Osteocyte (in vitro differentiated cells): ENCODE results near the gene ERAP2. TPM values are rescaled to one million over a fixed set of nuclear protein-coding genes. Genes with fewer than 3 reads are reported as not detected.

ENCODE experiments used
- DNase-seq: peaks from one replicate; pipeline ENCODE4 v3.0.0; 2021; ENCODE audit warnings: mixed read lengths; ENCODE audit not compliant: unreplicated experiment; ENCODE audit errors: extremely low spot score
- H3K27ac Mint-ChIP-seq: one replicate; pipeline ENCODE4 v1.8.0; 2021; ENCODE audit warnings: mild to moderate bottlenecking, mixed read lengths; ENCODE audit not compliant: unreplicated experiment
- H3K27me3 Mint-ChIP-seq: one replicate; pipeline ENCODE4 v1.8.0; 2021; ENCODE audit warnings: mixed read lengths; ENCODE audit not compliant: unreplicated experiment
- H3K36me3 Mint-ChIP-seq: one replicate; pipeline ENCODE4 v1.8.0; 2021; ENCODE audit warnings: mixed read lengths; ENCODE audit not compliant: unreplicated experiment
- H3K4me1 Mint-ChIP-seq: one replicate; pipeline ENCODE4 v1.8.0; 2021; ENCODE audit warnings: mixed read lengths; ENCODE audit not compliant: unreplicated experiment
- H3K4me3 Mint-ChIP-seq: one replicate; pipeline ENCODE4 v1.8.0; 2021; ENCODE audit warnings: mild to moderate bottlenecking, moderate library complexity, mixed read lengths; ENCODE audit not compliant: unreplicated experiment
- H3K9me3 Mint-ChIP-seq: one replicate; pipeline ENCODE4 v1.8.0; 2021; ENCODE audit warnings: mixed read lengths; ENCODE audit not compliant: unreplicated experiment
- CTCF ChIP-seq: fragments of 200-600 bp; sonication (generic); IDR thresholded peaks from 2 replicates; pipeline ENCODE4 v1.5.0; 2021; ENCODE audit warnings: antibody characterized with exemption, mild to moderate bottlenecking, moderate library complexity
- total RNA-seq: library from RNA; stranded (reverse); gene quantifications from 2 replicates; pipeline ENCODE4 v1.2.1, GENCODE V29; 2021

Gene ERAP2
- total RNA-seq, 1 donor from 2014 or later = 3.5 TPM

GRCh38 chr5:96881511-96882115 lies 5.3 kb downstream of the ERAP2 start:
- no peak for DNase-seq
- no peak for TF ChIP-seq CTCF

GRCh38 chr5:96883871-96884270 lies 7.6 kb downstream of the ERAP2 start:
- no peak for TF ChIP-seq CTCF
- Mint-ChIP-seq H3K9me3 (no peaks in the 10 kb centered on the region), H3K36me3 (peaks cover 48% of the 10 kb centered on the region), H3K4me1 (peaks cover 11% of the 10 kb centered on the region), H3K27ac (no peak overlapping the region), H3K27me3 (no peaks in the 10 kb centered on the region), H3K4me3 (no peak overlapping the region)
- no peak for DNase-seq

More at GRCh38 chr5:96881511-96882115, 5.3 kb downstream of the ERAP2 start:
- Mint-ChIP-seq H3K27ac (no peak overlapping the region), H3K4me1 (peaks cover 20% of the 10 kb centered on the region), H3K9me3 (no peaks in the 10 kb centered on the region), H3K36me3 (peaks cover 41% of the 10 kb centered on the region), H3K27me3 (no peaks in the 10 kb centered on the region), H3K4me3 (no peak overlapping the region)

- Mint-ChIP-seq H3K4me1 (peaks cover 11% of the 10 kb centered on the region), H3K4me3 (no peak overlapping the region)
- TF ChIP-seq CTCF = no peak
These were observed 8.7 kb downstream of the ERAP2 start for GRCh38 chr5:96884995-96885394.

GRCh38 chr5:96885518-96886338 lies 9.4 kb downstream of the ERAP2 start:
- Mint-ChIP-seq H3K36me3 (peaks cover 45% of the 10 kb centered on the region), H3K27me3 (no peaks in the 10 kb centered on the region), H3K9me3 (no peaks in the 10 kb centered on the region), H3K4me1 (peaks cover 8% of the 10 kb centered on the region), H3K27ac (no peak overlapping the region), H3K4me3 (no peak overlapping the region)
- no peak for DNase-seq
- no peak for TF ChIP-seq CTCF

More at GRCh38 chr5:96884995-96885394, 8.7 kb downstream of the ERAP2 start:
- Mint-ChIP-seq H3K36me3 (peaks cover 52% of the 10 kb centered on the region), H3K27ac (no peak overlapping the region), H3K27me3 (no peaks in the 10 kb centered on the region), H3K9me3 (no peaks in the 10 kb centered on the region)
- no peak for DNase-seq

- no peak for TF ChIP-seq CTCF
- Mint-ChIP-seq H3K4me3 (no peak overlapping the region), H3K9me3 (no peaks in the 10 kb centered on the region), H3K36me3 (peaks cover 33% of the 10 kb centered on the region), H3K27me3 (no peaks in the 10 kb centered on the region), H3K4me1 (peaks cover 11% of the 10 kb centered on the region), H3K27ac (peak overlapping the region; percentile 50)
- DNase-seq = no peak
These were observed 17.0 kb downstream of the ERAP2 start for GRCh38 chr5:96893342-96893741.
